Stimulated activated naive CD8-positive, alpha-beta T cell treated with anti-CD3 and anti-CD28 coated beads, Interleukin-15, amount 100 ng/mL, for 72 hours (primary cell): Measurements from ENCODE around the gene KCTD18.

ENCODE experiments used
- ATAC-seq: fragments of 150-1000 bp; cut with Tn5 transposase; 2 replicates; pipeline ENCODE4 v1.10.0; 2021; ENCODE audit warnings: mild to moderate bottlenecking, moderate library complexity
- DNase-seq, 2 donors: peaks; one replicate each; pipeline ENCODE4 v3.0.0; 2021 to 2022
- H3K27ac Mint-ChIP-seq, 2 donors: one replicate each; pipeline ENCODE4 v1.8.0; 2022; ENCODE audit warnings: mild to moderate bottlenecking in 2 of 2, mixed read lengths in 2 of 2, moderate library complexity in 2 of 2
- H3K27me3 Mint-ChIP-seq: one replicate; pipeline ENCODE4 v1.8.0; 2022; ENCODE audit warnings: mixed read lengths
- H3K4me1 Mint-ChIP-seq: one replicate; pipeline ENCODE4 v1.8.0; 2022; ENCODE audit warnings: mild to moderate bottlenecking, mixed read lengths
- H3K4me3 Mint-ChIP-seq, 2 donors: one replicate each; pipeline ENCODE4 v1.8.0; 2022; ENCODE audit warnings: mild to moderate bottlenecking in 2 of 2, mixed read lengths in 2 of 2, moderate library complexity in 1 of 2
- H3K9me3 Mint-ChIP-seq, 2 donors: one replicate each; pipeline ENCODE4 v1.8.0; 2022; ENCODE audit warnings: mixed read lengths in 2 of 2

KCTD18 gene

DNA sequence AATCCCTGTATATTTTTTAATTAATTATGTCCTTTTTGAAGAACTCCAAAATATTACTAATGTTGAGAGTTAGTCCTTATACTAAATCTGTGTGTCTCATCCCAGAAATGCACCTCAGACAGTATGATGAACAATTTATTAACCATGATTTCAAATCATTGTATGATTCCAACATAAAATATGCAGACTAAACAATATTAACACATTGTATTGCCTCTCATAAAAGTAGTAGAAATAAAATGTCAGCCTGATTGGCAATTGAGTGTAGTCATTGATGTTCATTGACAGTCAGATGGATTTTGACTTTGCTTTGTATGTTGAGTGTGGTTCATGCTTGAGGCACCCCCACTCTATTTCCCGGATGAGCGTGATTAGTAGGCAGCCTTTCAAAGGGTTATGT, 57.5 kb downstream of the KCTD18 start:
- ATAC-seq (no peak), DNase-seq (no peak)
- Mint-ChIP-seq H3K27ac (no peak overlapping the region), H3K4me3 (no peak overlapping the region), H3K4me1 (peaks cover 24% of the 10 kb centered on the region), H3K9me3 (no peaks in the 10 kb centered on the region), H3K27me3 (no peaks in the 10 kb centered on the region)

DNA sequence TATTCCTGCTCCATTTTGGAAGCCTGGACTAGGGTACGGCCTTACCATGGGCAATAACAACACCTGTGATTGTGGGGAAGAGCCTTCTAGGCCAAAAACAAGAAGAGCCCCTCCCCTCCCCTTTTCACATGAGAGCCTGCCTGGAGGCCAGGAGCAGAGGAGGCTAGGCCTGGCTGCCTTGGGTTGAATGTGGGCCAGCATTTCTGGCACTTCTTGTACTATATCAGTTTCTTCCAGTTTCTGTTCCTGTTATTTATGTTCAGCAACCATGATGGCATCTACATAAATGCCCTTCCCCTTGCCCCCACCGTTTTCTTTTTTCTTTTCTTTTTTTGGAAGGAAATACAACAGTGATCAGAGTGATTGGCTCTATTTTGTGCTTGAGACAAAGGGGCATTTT, 58.4 kb downstream of the KCTD18 start:
- ATAC-seq (no peak), DNase-seq (no peak)
- peaks cover 32% of the 10 kb centered on the region for H3K4me1 Mint-ChIP-seq
- H3K9me3 Mint-ChIP-seq, result no peaks in the 10 kb centered on the region
- H3K27ac Mint-ChIP-seq, result no peak overlapping the region
- no peaks in the 10 kb centered on the region for H3K27me3 Mint-ChIP-seq
- no peak overlapping the region for H3K4me3 Mint-ChIP-seq

DNA sequence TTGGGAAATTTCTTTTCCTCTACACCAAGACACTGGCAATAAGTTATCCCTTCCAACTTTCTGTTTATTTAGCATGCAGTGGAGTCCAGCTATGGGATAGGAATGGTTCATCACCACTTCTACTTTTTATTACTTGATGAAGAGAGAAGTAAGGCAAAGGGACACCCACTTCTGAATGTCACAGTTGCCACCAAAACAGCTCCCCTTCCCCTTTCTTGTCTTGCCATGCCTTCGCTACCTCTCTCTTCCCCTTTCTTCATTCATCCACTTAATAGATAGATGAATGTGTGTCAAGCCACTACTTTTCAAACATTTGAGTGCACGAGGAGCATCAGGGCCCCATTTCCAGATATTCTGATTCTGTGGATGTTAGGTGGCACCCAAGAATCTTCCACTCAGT, 59.6 kb downstream of the KCTD18 start:
- H3K27me3 Mint-ChIP-seq, result no peaks in the 10 kb centered on the region
- no peaks in the 10 kb centered on the region for H3K9me3 Mint-ChIP-seq
- ATAC-seq (no peak), DNase-seq (no peak)
- no peak overlapping the region for H3K27ac Mint-ChIP-seq
- H3K4me3 Mint-ChIP-seq, result no peak overlapping the region
- peaks cover 28% of the 10 kb centered on the region for H3K4me1 Mint-ChIP-seq

DNA sequence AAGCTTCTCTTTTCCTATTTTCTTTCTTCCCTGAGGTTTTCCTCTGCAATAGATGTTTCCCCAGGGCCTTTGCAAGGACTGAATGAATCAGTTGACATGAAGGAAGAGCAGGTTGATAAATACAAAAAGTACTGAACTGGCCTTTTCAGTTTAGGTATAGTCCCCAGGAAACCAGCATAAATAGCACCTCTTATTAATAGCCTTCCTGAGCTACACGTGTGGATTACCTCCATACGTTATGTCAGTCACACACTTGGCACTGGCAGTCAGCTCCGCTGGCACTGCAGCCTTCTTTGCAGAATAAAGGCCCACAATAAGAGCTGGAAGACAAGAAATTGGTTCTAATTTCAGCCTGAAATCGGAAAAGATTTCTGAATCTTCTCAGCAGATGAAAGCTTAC, 60.7 kb downstream of the KCTD18 start:
- Mint-ChIP-seq H3K27me3 (no peaks in the 10 kb centered on the region), H3K27ac (no peak overlapping the region), H3K9me3 (no peaks in the 10 kb centered on the region), H3K4me1 (peaks cover 23% of the 10 kb centered on the region), H3K4me3 (no peak overlapping the region)
- peak; percentile 36 for ATAC-seq
- DNase-seq, result no peak

DNA sequence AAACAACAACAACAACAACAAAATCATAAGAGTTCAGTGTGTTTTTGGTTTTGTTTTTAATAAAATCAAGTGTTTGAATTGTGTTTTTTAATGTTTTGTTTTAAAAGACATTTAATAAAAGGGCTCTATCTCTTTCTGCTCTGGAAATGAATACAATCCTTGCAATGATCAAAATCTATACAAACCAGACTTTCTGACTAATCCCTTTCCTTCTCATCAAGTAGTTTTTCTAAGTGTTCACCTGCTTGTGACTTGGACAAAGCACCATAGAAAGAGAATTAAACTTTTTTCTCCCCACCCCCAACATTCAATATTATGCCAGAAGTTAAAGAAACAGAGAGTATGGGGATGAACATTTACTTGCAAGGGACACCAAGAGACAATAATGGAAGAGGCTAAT, 61.4 kb downstream of the KCTD18 start:
- Mint-ChIP-seq H3K4me3 (no peak overlapping the region), H3K27me3 (no peaks in the 10 kb centered on the region), H3K9me3 (no peaks in the 10 kb centered on the region), H3K27ac (peak overlapping the region in 1 of 2 donors; percentile 5), H3K4me1 (peaks cover 23% of the 10 kb centered on the region)
- DNase-seq, result no peak
- no peak for ATAC-seq

DNA sequence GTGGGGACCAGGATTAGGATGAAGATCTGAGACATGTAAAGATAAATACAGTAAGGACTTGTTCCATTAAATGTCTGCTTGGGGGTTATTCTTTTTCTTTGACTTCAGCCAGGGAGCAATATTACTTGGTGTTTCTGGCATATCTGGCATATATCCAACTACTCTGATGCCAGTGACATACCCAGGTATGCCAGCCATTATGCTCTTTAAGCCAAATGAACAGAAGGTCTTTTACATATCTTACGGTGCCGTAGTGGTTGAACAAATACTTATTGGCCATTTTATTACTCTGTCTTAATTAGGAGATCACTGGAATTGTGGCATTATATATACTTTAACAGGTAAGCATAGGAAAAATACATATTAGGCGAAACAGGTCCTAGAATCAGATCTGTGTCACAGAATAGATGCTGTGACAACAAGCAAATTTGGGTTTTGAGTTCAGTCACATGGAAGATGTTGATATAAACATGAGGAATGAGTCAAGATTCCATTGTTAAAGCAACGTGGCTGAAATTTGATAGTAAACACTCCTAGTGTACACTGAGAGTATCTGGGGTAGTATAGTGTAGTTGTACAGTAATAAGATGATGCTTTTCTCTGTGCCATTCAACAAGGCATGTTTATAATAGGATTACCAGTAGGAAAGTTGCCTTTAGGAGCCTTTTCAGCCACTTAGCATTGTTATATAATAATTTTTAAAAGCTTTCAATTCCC, 62.6 kb downstream of the KCTD18 start:
- peak overlapping the region; percentile 32 to 54 for H3K27ac Mint-ChIP-seq
- H3K4me3 Mint-ChIP-seq, result peak overlapping the region in 1 of 2 donors; percentile 10
- no peak for DNase-seq
- no peaks in the 10 kb centered on the region for H3K27me3 Mint-ChIP-seq
- no peak for ATAC-seq
- H3K9me3 Mint-ChIP-seq, result no peaks in the 10 kb centered on the region
- H3K4me1 Mint-ChIP-seq, result peaks cover 23% of the 10 kb centered on the region

DNA sequence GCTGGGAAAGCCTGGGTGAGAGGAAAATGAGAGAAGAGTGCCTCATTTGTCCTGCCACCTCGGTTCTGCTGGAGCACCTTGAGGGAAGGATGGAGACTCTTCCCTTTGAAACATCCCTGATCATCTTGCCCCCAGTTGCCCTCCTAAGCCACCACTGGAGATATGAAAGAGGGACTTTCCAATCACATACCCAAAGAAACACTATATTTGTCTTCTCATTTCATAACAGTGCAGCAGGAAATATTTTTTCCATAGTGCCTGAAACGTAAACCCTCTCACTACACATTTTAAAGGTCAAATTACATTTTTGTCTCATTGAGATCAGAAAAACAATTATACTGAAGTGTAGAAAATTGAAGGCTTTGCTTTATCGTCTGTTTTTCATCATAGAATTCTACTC, 63.3 kb downstream of the KCTD18 start:
- H3K27ac Mint-ChIP-seq, result peak overlapping the region; percentile 32 to 54
- DNase-seq (no peak), ATAC-seq (peak; percentile 49)
- peak overlapping the region in 1 of 2 donors; percentile 10 for H3K4me3 Mint-ChIP-seq
- H3K9me3 Mint-ChIP-seq, result no peaks in the 10 kb centered on the region
- peaks cover 23% of the 10 kb centered on the region for H3K4me1 Mint-ChIP-seq
- no peaks in the 10 kb centered on the region for H3K27me3 Mint-ChIP-seq

DNA sequence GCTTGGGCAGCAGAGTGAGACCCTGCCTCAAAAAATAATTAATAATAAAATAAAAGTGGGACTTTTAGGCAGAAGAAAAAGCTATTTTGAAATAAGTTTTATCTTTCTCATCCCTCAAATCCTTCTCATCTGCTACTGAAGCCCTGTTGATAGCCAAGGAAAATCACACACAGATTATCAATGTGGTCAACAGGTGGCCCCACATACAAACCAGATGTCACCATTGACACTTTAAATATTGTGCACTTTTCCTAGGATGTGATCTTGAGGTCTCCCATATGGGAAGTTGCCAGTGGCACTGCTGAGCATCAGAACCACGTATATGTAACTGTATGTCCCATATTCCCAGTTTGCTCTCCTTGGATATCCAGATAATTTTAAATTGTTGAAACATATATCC, 64.6 kb downstream of the KCTD18 start:
- Mint-ChIP-seq H3K9me3 (no peaks in the 10 kb centered on the region), H3K27me3 (no peaks in the 10 kb centered on the region), H3K4me1 (peaks cover 23% of the 10 kb centered on the region), H3K27ac (no peak overlapping the region), H3K4me3 (no peak overlapping the region)
- no peak for DNase-seq
- ATAC-seq, result no peak

DNA sequence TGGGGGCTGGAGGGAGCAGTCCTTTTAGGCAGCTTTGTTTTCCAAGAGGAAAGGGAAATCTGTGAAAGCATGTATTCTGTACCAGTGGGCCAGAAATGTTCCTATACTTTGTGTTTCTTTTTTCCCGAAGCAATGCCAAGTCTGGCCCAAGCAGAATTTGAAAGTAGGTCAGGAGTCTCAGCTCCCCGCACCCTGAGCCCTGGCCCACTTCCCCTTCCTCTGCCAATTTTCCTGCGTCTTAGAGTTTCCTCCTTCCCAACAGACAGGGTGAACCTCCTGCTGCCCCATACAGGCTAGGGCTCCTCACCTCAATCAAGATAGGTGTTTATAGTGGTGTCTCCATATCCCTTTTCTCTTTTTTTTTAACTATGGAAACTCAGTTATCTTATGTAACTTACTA, 65.3 kb downstream of the KCTD18 start:
- Mint-ChIP-seq H3K4me3 (no peak overlapping the region), H3K27me3 (no peaks in the 10 kb centered on the region), H3K27ac (peak overlapping the region in 1 of 2 donors; percentile 36), H3K4me1 (peaks cover 23% of the 10 kb centered on the region), H3K9me3 (no peaks in the 10 kb centered on the region)
- ATAC-seq, result no peak
- DNase-seq, result no peak

DNA sequence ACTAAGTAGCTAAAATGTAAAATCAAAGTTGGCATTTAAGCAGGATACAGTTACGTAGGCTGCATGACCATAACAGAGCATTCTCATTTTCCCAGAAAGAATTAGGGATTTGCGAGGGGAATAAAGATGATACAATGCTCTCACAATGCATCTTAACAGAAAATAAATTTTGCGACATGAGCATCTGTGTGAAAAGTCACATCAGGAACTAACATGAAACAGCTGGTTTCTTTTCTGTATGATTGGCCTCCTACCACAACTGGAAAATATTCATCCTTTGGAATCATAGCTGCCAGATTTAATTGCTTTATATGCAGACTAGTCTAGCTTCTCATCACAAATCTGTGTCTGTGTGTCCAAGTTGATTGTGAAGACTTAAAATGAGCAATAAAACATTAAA, 66.0 kb downstream of the KCTD18 start:
- ATAC-seq (no peak), DNase-seq (no peak)
- Mint-ChIP-seq H3K27ac (no peak overlapping the region), H3K27me3 (no peaks in the 10 kb centered on the region), H3K9me3 (no peaks in the 10 kb centered on the region), H3K4me1 (peaks cover 22% of the 10 kb centered on the region), H3K4me3 (no peak overlapping the region)

DNA sequence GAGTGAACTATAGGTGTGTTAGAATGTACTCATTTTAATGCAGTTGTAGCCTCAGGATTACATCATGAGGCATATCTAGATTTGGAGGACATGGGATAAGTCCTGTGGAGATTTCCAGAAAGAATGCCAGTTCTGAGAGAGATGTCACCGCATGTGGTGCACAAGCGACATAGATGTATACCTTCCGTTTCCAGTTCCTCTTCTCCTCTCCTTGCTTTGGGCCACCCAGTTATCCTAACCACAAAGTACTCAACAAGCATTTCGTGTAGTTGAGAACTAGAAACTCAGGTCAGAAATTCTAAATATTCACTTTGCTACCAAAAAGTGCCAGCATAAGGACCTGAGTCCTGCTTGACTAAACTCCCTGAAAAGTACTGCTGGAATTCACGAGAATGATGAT, 66.5 kb downstream of the KCTD18 start:
- Mint-ChIP-seq H3K4me1 (peaks cover 16% of the 10 kb centered on the region), H3K27me3 (no peaks in the 10 kb centered on the region), H3K9me3 (no peaks in the 10 kb centered on the region), H3K27ac (no peak overlapping the region), H3K4me3 (no peak overlapping the region)
- DNase-seq, result no peak
- no peak for ATAC-seq

DNA sequence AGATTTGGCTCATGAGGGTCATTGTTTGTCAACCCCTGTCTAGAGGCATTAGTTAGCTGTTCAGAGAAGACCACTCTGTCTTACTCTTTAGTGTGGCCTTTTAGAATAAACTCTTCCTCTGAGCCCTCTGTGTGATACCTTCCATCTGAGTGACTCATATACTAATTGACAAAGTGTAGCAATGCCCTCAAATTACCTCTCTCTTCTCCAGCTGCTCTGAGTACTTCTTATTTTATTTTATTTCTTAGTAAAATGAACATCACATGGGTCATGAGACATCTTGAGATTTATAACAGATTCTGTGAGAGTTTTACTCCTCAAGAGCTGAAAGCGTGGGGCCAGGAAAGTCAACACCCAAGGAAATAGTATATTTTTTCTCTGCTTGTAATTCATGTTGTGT, 67.4 kb downstream of the KCTD18 start:
- Mint-ChIP-seq H3K9me3 (peaks cover 0 to 2% of the 10 kb centered on the region in 2 donors), H3K27ac (no peak overlapping the region), H3K27me3 (no peaks in the 10 kb centered on the region), H3K4me3 (no peak overlapping the region), H3K4me1 (peaks cover 14% of the 10 kb centered on the region)
- DNase-seq (no peak), ATAC-seq (no peak)

DNA sequence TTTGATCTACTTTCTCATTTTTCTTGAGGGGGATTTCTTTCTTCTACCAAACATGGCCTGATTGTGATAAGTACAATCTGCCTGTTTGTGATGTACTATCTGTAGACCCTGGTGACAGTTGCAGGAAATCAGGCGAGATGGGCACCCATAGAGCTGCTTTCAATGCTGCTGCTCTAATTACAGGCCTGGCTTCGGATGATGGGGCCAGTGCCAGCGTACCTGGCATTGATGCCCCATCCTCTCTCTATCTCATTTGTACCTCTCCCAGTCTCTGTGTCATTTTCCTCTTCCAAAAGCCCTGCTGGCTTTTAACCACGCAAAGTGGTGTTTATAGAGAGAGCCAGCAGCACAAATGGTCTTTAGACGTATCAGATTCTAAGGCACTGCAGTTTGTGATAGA, 69.9 kb downstream of the KCTD18 start:
- no peaks in the 10 kb centered on the region for H3K4me1 Mint-ChIP-seq
- DNase-seq (no peak), ATAC-seq (no peak)
- no peaks in the 10 kb centered on the region for H3K27me3 Mint-ChIP-seq
- no peak overlapping the region for H3K4me3 Mint-ChIP-seq
- H3K27ac Mint-ChIP-seq, result no peak overlapping the region
- peaks cover 4 to 7% of the 10 kb centered on the region in 2 donors for H3K9me3 Mint-ChIP-seq
